Testis (tissue), 2 donors: Measurements from ENCODE around the gene RAD51C.

ENCODE experiments used
- POLR2A ChIP-seq: fragments of 450-650 bp; IDR thresholded peaks from one replicate; pipeline ENCODE4 v1.6.1; 2017; ENCODE audit warnings: antibody characterized with exemption, mild to moderate bottlenecking, moderate library complexity
- TF ChIP-seq, protein P1 (sequence below), 3 experiments: fragments of 450-650 bp in 2 of 3; fragments of 200-600 bp in 1 of 3; sonication (generic) in 1 of 3; IDR thresholded peaks; one replicate each; pipeline ENCODE4 v1.5.1; 2016 to 2019; ENCODE audit warnings: antibody characterized with exemption in 3 of 3, mild to moderate bottlenecking in 2 of 3, moderate library complexity in 1 of 3

DNA sequence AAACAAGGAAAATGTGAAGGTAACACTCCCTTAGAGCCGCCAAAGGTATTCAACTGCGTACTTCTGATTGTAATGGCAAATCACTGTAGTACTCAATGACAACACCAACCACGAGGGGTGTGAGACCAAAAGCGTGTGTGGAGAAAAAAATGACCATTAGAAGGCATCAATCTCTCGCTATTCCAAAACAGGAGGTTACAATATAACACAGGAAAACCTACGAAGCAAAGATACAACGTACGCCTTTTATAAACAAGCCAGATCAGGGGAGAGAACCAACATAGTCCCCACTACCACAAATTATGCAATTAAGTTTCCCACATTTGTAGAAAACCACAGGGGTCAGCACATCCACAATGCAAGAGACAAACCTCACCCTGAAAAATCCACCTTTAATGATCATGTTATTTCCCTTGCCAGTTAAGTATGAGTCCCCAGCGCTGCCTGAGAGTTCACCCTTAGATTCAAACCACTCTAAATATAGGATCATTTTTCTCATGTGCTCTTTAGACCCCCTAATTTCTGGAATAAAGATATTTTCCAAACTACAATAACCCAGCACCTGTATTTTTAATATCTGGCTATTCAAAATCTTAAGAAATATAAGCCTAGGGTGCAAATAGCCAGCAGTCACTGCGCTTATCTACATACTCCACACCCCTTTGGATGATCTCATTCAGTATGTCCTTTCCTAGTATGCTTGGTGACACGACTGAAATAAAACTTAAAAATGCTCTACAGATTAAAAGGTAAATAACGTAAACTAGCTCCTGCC lies 13.0 kb upstream of the RAD51C start:
- TF ChIP-seq, protein P1, sequence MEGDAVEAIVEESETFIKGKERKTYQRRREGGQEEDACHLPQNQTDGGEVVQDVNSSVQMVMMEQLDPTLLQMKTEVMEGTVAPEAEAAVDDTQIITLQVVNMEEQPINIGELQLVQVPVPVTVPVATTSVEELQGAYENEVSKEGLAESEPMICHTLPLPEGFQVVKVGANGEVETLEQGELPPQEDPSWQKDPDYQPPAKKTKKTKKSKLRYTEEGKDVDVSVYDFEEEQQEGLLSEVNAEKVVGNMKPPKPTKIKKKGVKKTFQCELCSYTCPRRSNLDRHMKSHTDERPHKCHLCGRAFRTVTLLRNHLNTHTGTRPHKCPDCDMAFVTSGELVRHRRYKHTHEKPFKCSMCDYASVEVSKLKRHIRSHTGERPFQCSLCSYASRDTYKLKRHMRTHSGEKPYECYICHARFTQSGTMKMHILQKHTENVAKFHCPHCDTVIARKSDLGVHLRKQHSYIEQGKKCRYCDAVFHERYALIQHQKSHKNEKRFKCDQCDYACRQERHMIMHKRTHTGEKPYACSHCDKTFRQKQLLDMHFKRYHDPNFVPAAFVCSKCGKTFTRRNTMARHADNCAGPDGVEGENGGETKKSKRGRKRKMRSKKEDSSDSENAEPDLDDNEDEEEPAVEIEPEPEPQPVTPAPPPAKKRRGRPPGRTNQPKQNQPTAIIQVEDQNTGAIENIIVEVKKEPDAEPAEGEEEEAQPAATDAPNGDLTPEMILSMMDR (IDR thresholded peaks at IDR 0.05), result no peak
- TF ChIP-seq POLR2A, result no peak
